GM12878 (cell line): ENCODE results near the gene SLC4A3.

Experiments
- ASH2L ChIP-seq: fragments of 300-600, 200-600 bp; sonication (generic); IDR thresholded peaks from 2 replicates; pipeline ENCODE4 v1.6.1; 2017; ENCODE audit warnings: low read depth, mild to moderate bottlenecking, borderline replicate concordance
- EED ChIP-seq: sonication (generic); IDR thresholded peaks from 2 replicates; pipeline ENCODE4 v1.6.1; 2016; ENCODE audit warnings: antibody characterized with exemption, low read depth
- HCFC1 ChIP-seq: fragments of 150-350 bp; IDR thresholded peaks from 2 replicates; pipeline ENCODE4 v1.6.1; 2014; ENCODE audit warnings: low read length
- POLR2A ChIP-seq: IDR thresholded peaks from 2 replicates; pipeline ENCODE4 v1.6.1; 2011; ENCODE audit warnings: low read depth, mild to moderate bottlenecking, low read length
- SP1 ChIP-seq: IDR thresholded peaks from one replicate; pipeline ENCODE4 v1.6.1; 2011; ENCODE audit warnings: low read depth, low read length
- SUPT20H ChIP-seq: IDR thresholded peaks from 2 replicates; pipeline ENCODE4 v1.6.1; 2011; ENCODE audit warnings: low read depth, mild to moderate bottlenecking, low read length, moderate library complexity, borderline replicate concordance; ENCODE audit not compliant: control insufficient read depth

DNA sequence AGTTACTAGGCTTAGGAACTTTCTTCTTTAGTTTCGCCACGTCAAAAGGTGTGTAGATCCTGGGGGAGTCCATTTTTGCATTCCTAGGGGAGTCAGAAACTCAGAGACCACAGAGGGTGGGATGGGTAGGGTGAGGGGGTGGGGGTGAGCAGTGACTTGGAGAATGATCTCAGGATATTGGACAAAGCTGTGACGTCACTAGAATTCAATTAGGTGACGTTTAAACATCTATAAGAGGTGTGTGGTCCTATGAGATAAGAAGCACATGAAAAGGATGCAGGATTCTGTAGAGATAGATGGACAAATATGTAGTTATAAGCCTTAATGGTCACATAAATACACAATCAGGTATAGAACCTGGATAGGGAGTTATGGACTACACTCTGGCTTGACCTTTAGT lies 21.5 kb downstream of the SLC4A3 start:
- TF ChIP-seq SP1 (no peak), EED (no peak), ASH2L (no peak), HCFC1 (no peak), SUPT20H (no peak), POLR2A (no peak)
